GM18858 (cell line): ENCODE data around the gene UEVLD.
"Not testable (repeated sequence)": the region's sequence is repeated elsewhere in the genome, so short reads cannot be mapped to it uniquely, and the experiment has no call there.

Experiments used
- ATAC-seq: cut with Tn5 transposase; IDR thresholded peaks from one replicate; pipeline ENCODE4 v1.9.1; 2021; ENCODE audit not compliant: unreplicated experiment

The UEVLD gene

GRCh38 chr11:18588297-18589252 lies at the start of gene UEVLD:
TSS of gene UEVLD (minus strand) at chr11:18588734. CDS start at chr11:18588654, 80 bp downstream.
- ATAC-seq = peak; percentile 48

- peak; percentile 85 for ATAC-seq
Observed at GRCh38 chr11:18634140-18635032, 45.9 kb upstream of the UEVLD start, which contains the start of gene SPTY2D1. TSS of gene SPTY2D1 (minus strand) at chr11:18634342. CDS start at chr11:18634257, 85 bp downstream.

GRCh38 chr11:18633256-18634139 lies 45.0 kb upstream of the UEVLD start:
- ATAC-seq = peak; percentile 72

- no peak for ATAC-seq
Observed at GRCh38 chr11:18632841-18633240, 44.3 kb upstream of the UEVLD start.

GRCh38 chr11:18624161-18624560 lies 35.6 kb upstream of the UEVLD start:
- no peak for ATAC-seq

- no peak for ATAC-seq
Observed at GRCh38 chr11:18623707-18624106, 35.2 kb upstream of the UEVLD start.

- ATAC-seq = no peak
Observed at GRCh38 chr11:18618342-18619025, 29.9 kb upstream of the UEVLD start.

GRCh38 chr11:18617688-18618341 lies 29.3 kb upstream of the UEVLD start:
- no peak for ATAC-seq

- peak; percentile 96 for ATAC-seq
Observed at GRCh38 chr11:18615628-18616392, 27.3 kb upstream of the UEVLD start.

- no peak for ATAC-seq
Observed at GRCh38 chr11:18614667-18615066, 26.1 kb upstream of the UEVLD start.

GRCh38 chr11:18612394-18612793 lies 23.9 kb upstream of the UEVLD start:
- ATAC-seq = no peak

GRCh38 chr11:18611196-18611595 lies 22.7 kb upstream of the UEVLD start:
- ATAC-seq = no peak

- ATAC-seq = no peak
Observed at GRCh38 chr11:18608376-18608775, 19.8 kb upstream of the UEVLD start.

GRCh38 chr11:18600915-18601569 lies 12.5 kb upstream of the UEVLD start:
- ATAC-seq = no peak

GRCh38 chr11:18599739-18600230 lies 11.3 kb upstream of the UEVLD start, which contains the start of gene MISFA:
TSS of gene MISFA (plus strand) at chr11:18599789. CDS start at chr11:18599929, 140 bp downstream.
- no peak for ATAC-seq

GRCh38 chr11:18594999-18595749 lies 6.6 kb upstream of the UEVLD start:
- no peak for ATAC-seq

- ATAC-seq = not testable (repeated sequence)
Observed at GRCh38 chr11:18594088-18594487, 5.6 kb upstream of the UEVLD start.
